ENCODE measurements around the gene NSFL1C. TPM values are rescaled to one million over a fixed set of nuclear protein-coding genes. Genes with fewer than 3 reads are reported as not detected.

The NSFL1C gene
- total RNA-seq, 1 experiment from 2014 or later: 151 TPM

GRCh38 chr20:1467355-1468116, 887 bp upstream of the NSFL1C start:
- no peak for DNase-seq (ENCODE audit: low read depth, low spot score)
- Histone ChIP-seq H3K4me1 (ENCODE audit: control insufficient read depth, insufficient read depth, low read length) (peaks cover 31% of the 10 kb centered on the region), H3K4me3 (ENCODE audit: low read depth in 2 of 2, low read length in 2 of 2) (peak overlapping the region; percentile 52 to 88; a peak in 3 of 4 replicates), H3K36me3 (ENCODE audit: control insufficient read depth, insufficient read depth, low read length) (peaks cover 6% of the 10 kb centered on the region), H3K9me3 (ENCODE audit: control insufficient read depth, insufficient read depth, low read depth, low read length) (no peaks in the 10 kb centered on the region), H3K27ac (ENCODE audit: low read length) (peak overlapping the region; percentile 14; the same call in 1 of the 2 replicates), H3K27me3 (ENCODE audit: control insufficient read depth, insufficient read depth, low read length) (no peaks in the 10 kb centered on the region)
- TF ChIP-seq TCF7L2 (IDR thresholded peaks at IDR 0.05; ENCODE audit: low read depth, low read length): no peak
- TF ChIP-seq, protein P1, sequence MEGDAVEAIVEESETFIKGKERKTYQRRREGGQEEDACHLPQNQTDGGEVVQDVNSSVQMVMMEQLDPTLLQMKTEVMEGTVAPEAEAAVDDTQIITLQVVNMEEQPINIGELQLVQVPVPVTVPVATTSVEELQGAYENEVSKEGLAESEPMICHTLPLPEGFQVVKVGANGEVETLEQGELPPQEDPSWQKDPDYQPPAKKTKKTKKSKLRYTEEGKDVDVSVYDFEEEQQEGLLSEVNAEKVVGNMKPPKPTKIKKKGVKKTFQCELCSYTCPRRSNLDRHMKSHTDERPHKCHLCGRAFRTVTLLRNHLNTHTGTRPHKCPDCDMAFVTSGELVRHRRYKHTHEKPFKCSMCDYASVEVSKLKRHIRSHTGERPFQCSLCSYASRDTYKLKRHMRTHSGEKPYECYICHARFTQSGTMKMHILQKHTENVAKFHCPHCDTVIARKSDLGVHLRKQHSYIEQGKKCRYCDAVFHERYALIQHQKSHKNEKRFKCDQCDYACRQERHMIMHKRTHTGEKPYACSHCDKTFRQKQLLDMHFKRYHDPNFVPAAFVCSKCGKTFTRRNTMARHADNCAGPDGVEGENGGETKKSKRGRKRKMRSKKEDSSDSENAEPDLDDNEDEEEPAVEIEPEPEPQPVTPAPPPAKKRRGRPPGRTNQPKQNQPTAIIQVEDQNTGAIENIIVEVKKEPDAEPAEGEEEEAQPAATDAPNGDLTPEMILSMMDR (IDR thresholded peaks at IDR 0.05): no peak
- no peak for TF ChIP-seq POLR2AphosphoS5 (IDR thresholded peaks at IDR 0.05; ENCODE audit: low read depth, low read length)
- TF ChIP-seq SIN3A (IDR thresholded peaks at IDR 0.05; ENCODE audit: borderline replicate concordance, insufficient read depth, low read depth, low read length): no peak
- TF ChIP-seq, protein P2, sequence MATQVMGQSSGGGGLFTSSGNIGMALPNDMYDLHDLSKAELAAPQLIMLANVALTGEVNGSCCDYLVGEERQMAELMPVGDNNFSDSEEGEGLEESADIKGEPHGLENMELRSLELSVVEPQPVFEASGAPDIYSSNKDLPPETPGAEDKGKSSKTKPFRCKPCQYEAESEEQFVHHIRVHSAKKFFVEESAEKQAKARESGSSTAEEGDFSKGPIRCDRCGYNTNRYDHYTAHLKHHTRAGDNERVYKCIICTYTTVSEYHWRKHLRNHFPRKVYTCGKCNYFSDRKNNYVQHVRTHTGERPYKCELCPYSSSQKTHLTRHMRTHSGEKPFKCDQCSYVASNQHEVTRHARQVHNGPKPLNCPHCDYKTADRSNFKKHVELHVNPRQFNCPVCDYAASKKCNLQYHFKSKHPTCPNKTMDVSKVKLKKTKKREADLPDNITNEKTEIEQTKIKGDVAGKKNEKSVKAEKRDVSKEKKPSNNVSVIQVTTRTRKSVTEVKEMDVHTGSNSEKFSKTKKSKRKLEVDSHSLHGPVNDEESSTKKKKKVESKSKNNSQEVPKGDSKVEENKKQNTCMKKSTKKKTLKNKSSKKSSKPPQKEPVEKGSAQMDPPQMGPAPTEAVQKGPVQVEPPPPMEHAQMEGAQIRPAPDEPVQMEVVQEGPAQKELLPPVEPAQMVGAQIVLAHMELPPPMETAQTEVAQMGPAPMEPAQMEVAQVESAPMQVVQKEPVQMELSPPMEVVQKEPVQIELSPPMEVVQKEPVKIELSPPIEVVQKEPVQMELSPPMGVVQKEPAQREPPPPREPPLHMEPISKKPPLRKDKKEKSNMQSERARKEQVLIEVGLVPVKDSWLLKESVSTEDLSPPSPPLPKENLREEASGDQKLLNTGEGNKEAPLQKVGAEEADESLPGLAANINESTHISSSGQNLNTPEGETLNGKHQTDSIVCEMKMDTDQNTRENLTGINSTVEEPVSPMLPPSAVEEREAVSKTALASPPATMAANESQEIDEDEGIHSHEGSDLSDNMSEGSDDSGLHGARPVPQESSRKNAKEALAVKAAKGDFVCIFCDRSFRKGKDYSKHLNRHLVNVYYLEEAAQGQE (IDR thresholded peaks at IDR 0.05; ENCODE audit: insufficient read depth in 1 of 2, low read depth in 2 of 2, low read length in 1 of 2): no peak
- no TSS peak for BruUV-seq (replicated peaks)
- ChIA-PET POLR2A (interaction anchor here (1.1 kb wide), 1 partner anchor 76 kb away, joined by 14 read pairs; no protein-coding TSS in a partner anchor), CTCF (interaction anchor here (0.5 to 4.1 kb wide), 2 partner anchors 36 to 153 kb away, joined by 10 to 16 read pairs; no protein-coding TSS in a partner anchor)
- intact Hi-C loops (cut with micrococcal nuclease; ENCODE audit: unreplicated experiment): loop anchor here (2.0 to 5.0 kb wide), 2 partner anchors 140 to 349 kb away; partner anchors contain the start of genes PSMF1 and SDCBP2
- ATAC-seq: no peak
- in situ Hi-C loops (cut with HindIII; ENCODE audit: low pct_unique_long_range_greater_than_20kb, low sequenced_read_pairs): no loop called here

DNA sequence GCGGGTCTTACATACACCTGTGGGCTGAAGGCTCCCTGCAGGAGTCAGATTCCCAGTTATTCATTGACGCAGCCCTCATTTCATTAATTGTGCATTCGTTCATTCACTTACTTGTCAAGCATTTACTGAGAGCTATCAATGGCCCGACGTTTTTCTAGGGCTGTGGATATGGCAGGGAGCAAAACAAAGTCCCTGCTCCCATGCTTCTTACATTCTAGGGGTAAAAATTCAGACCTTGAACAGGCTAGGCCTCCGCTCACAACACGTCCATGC, 369 bp upstream of the NSFL1C start:
- POLR2A ChIA-PET: interaction anchor here (1.1 kb wide), 1 partner anchor 75 kb away, joined by 14 read pairs; no protein-coding TSS in a partner anchor
- BruUV-seq (replicated peaks): no TSS peak
- no peaks in the 10 kb centered on the region for H3K9me3 ChIP-seq (ENCODE audit: control insufficient read depth, insufficient read depth, low read depth, low read length)
- CTCF ChIA-PET: interaction anchor here (4.1 kb wide), 1 partner anchor 37 kb away, joined by 16 read pairs; no protein-coding TSS in a partner anchor
- TF ChIP-seq TCF7L2 (IDR thresholded peaks at IDR 0.05; ENCODE audit: low read depth, low read length): no peak
- TF ChIP-seq, protein P1 (IDR thresholded peaks at IDR 0.05): peak; percentile 55
- TF ChIP-seq, protein P2 (IDR thresholded peaks at IDR 0.05; ENCODE audit: insufficient read depth in 1 of 2, low read depth in 2 of 2, low read length in 1 of 2): no peak
- TF ChIP-seq SIN3A (IDR thresholded peaks at IDR 0.05; ENCODE audit: borderline replicate concordance, insufficient read depth, low read depth, low read length): no peak
- TF ChIP-seq POLR2AphosphoS5 (IDR thresholded peaks at IDR 0.05; ENCODE audit: low read depth, low read length): no peak
- no peaks in the 10 kb centered on the region for H3K27me3 ChIP-seq (ENCODE audit: control insufficient read depth, insufficient read depth, low read length)
- H3K4me3 ChIP-seq (ENCODE audit: low read depth in 2 of 2, low read length in 2 of 2): peak overlapping the region; percentile 52 to 88; a peak in 3 of 4 replicates
- ATAC-seq (no peak), DNase-seq (ENCODE audit: low read depth, low spot score) (no peak)
- H3K27ac ChIP-seq (ENCODE audit: low read length): no peak overlapping the region; the same call in 1 of the 2 replicates
- in situ Hi-C loops (cut with HindIII; ENCODE audit: low pct_unique_long_range_greater_than_20kb, low sequenced_read_pairs) (no loop called here), intact Hi-C loops (cut with micrococcal nuclease; ENCODE audit: unreplicated experiment) (loop anchor here (2.0 to 5.0 kb wide), 2 partner anchors 140 to 348 kb away; partner anchors contain the start of genes PSMF1 and SDCBP2)
- peaks cover 31% of the 10 kb centered on the region for H3K4me1 ChIP-seq (ENCODE audit: control insufficient read depth, insufficient read depth, low read length)
- H3K36me3 ChIP-seq (ENCODE audit: control insufficient read depth, insufficient read depth, low read length): peaks cover 7% of the 10 kb centered on the region

Measured in Panc1 (cell line).